Testis (tissue), 3 donors: ENCODE measurements around the gene CMTM7. TPM values are rescaled to one million over a fixed set of nuclear protein-coding genes. Genes with fewer than 3 reads are reported as not detected.

Source experiments
- DNase-seq: peaks from one replicate; pipeline ENCODE4 v3.0.0-alpha.2; 2019
- H3K27ac ChIP-seq, 2 donors: fragments of 200-600 bp; sonication (generic); one replicate each; pipeline ENCODE4 v1.5.1; 2019
- H3K27me3 ChIP-seq: fragments of 200-600 bp; sonication (generic); one replicate; pipeline ENCODE4 v1.5.1; 2019
- H3K36me3 ChIP-seq: fragments of 200-600 bp; sonication (generic); one replicate; pipeline ENCODE4 v1.5.1; 2017; ENCODE audit warnings: low read depth; ENCODE audit errors: missing control alignments
- H3K4me1 ChIP-seq: fragments of 200-600 bp; sonication (generic); one replicate; pipeline ENCODE4 v1.5.1; 2019
- H3K4me3 ChIP-seq, 2 donors: fragments of 200-600 bp; sonication (generic); one replicate each; pipeline ENCODE4 v1.5.1; 2017 to 2019
- H3K9me3 ChIP-seq: fragments of 200-600 bp; sonication (generic); one replicate; pipeline ENCODE4 v1.5.1; 2017
- CTCF ChIP-seq, 3 experiments: fragments of 450-650 bp in 2 of 3; fragments of 200-600 bp in 1 of 3; sonication (generic) in 1 of 3; IDR thresholded peaks; one replicate each; pipeline ENCODE4 v1.5.1; 2016 to 2019; ENCODE audit warnings: antibody characterized with exemption in 3 of 3, mild to moderate bottlenecking in 2 of 3, moderate library complexity in 1 of 3
- POLR2A ChIP-seq: fragments of 450-650 bp; IDR thresholded peaks from one replicate; pipeline ENCODE4 v1.6.1; 2017; ENCODE audit warnings: antibody characterized with exemption, mild to moderate bottlenecking, moderate library complexity
- WGBS, 2 donors: methylation state at CpG; one replicate each; pipeline ENCODE4 v1.1.5; 2018; 5-methylcytosine and 5-hydroxymethylcytosine counted together
- intact Hi-C: fragments of 100-400 bp; cut with DNase I; formaldehyde crosslinking; loops from one replicate; pipeline ENCODE4 v1.15.1; 2023; ENCODE audit warnings: low total_unique reads
- polyA plus RNA-seq: library from polyadenylated mRNA; stranded (reverse); fragments of 350-450 nt; fragmentation: Illumina TruSeq; extraction: RNeasy Lipid Tissue Mini Kit (QIAGEN cat#74804); gene quantifications from one replicate; pipeline ENCODE4 v1.2.3, GENCODE V29; 2014; ENCODE audit warnings: low read depth, low replicate concordance; ENCODE audit not compliant: insufficient read depth
- total RNA-seq, 2 donors: library from RNA; depleted of rRNA; stranded (reverse); fragments of >200 nt; gene quantifications; one replicate each; pipeline ENCODE4 v1.2.3, GENCODE V29; 2016

The CMTM7 gene
- total and polyA plus RNA-seq, 3 donors from 2014 or later: 15.0 to 40.9 (median 19.7) TPM

- H3K4me1 ChIP-seq: peaks cover 14% of the 10 kb centered on the region
- peak; percentile 91 for DNase-seq
- peak within 1 kb of the TSS; percentile 91 to 95 for H3K4me3 ChIP-seq
- TF ChIP-seq POLR2A: peak; percentile 31
- TF ChIP-seq CTCF (IDR thresholded peaks at IDR 0.05): no peak
- peak within 1 kb of the TSS; percentile 95 to 98 for H3K27ac ChIP-seq
- intact Hi-C loops: no loop called here
- H3K27me3 ChIP-seq: no peaks in the 10 kb centered on the region
- 0 to 1% methylated on average over 22 to 61 of the region's 61 CpGs for WGBS, 2 donors
- no peaks in the 10 kb centered on the region for H3K36me3 ChIP-seq
- no peaks in the 10 kb centered on the region for H3K9me3 ChIP-seq
Measured at GRCh38 chr3:32502118-32502945, 110.7 kb downstream of the CMTM7 start, which contains the start of gene CMTM6. TSS of gene CMTM6 (minus strand) at chr3:32502852. CDS start at chr3:32502745, 107 bp downstream.

- DNase-seq: no peak
- peak overlapping the region; percentile 95 to 98 for H3K27ac ChIP-seq
- 0 to 1% methylated on average over 6 of the region's 6 CpGs for WGBS, 2 donors
- no peaks in the 10 kb centered on the region for H3K27me3 ChIP-seq
- TF ChIP-seq CTCF (IDR thresholded peaks at IDR 0.05) (no peak), POLR2A (no peak)
- H3K9me3 ChIP-seq: no peaks in the 10 kb centered on the region
- no peaks in the 10 kb centered on the region for H3K36me3 ChIP-seq
- H3K4me1 ChIP-seq: peaks cover 14% of the 10 kb centered on the region
- peak overlapping the region; percentile 91 to 95 for H3K4me3 ChIP-seq
- intact Hi-C loops: no loop called here
Measured at GRCh38 chr3:32502946-32503286, 111.3 kb downstream of the CMTM7 start.

Other genes starting within 250 kb of the CMTM7 start
- gene CMTM8, start 153.2 kb upstream of the CMTM7 start, total RNA-seq: 1 to 10 TPM; 2.5 to 6.8 TPM
- 1.8 TPM for gene CMTM8, start 153.2 kb upstream of the CMTM7 start, polyA plus RNA-seq
- 100 to 1,000 TPM; 154 to 199 TPM for gene CMTM6, start 111.0 kb downstream of the CMTM7 start, total RNA-seq
- 66.2 TPM for gene CMTM6, start 111.0 kb downstream of the CMTM7 start, polyA plus RNA-seq
- gene DYNC1LI1, start 179.0 kb downstream of the CMTM7 start, total RNA-seq: 10 to 100 TPM; 53.9 to 61.3 TPM
- gene DYNC1LI1, start 179.0 kb downstream of the CMTM7 start, polyA plus RNA-seq: 85.7 TPM